Measurements from ENCODE around the gene MYH9.

- TF ChIP-seq, protein P1, sequence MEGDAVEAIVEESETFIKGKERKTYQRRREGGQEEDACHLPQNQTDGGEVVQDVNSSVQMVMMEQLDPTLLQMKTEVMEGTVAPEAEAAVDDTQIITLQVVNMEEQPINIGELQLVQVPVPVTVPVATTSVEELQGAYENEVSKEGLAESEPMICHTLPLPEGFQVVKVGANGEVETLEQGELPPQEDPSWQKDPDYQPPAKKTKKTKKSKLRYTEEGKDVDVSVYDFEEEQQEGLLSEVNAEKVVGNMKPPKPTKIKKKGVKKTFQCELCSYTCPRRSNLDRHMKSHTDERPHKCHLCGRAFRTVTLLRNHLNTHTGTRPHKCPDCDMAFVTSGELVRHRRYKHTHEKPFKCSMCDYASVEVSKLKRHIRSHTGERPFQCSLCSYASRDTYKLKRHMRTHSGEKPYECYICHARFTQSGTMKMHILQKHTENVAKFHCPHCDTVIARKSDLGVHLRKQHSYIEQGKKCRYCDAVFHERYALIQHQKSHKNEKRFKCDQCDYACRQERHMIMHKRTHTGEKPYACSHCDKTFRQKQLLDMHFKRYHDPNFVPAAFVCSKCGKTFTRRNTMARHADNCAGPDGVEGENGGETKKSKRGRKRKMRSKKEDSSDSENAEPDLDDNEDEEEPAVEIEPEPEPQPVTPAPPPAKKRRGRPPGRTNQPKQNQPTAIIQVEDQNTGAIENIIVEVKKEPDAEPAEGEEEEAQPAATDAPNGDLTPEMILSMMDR (conservative IDR thresholded peaks at IDR 0.05; ENCODE audit: low read depth in 2 of 2), result no peak
- TF ChIP-seq EZH2 (IDR thresholded peaks at IDR 0.05; ENCODE audit: low read depth, unreplicated experiment), result no peak
- TF ChIP-seq CREB1 (CRISPR knock-in tag; IDR thresholded peaks at IDR 0.05; ENCODE audit: low read depth), result no peak
- no peak for TF ChIP-seq POLR2AphosphoS5 (IDR thresholded peaks at IDR 0.05; ENCODE audit: low read depth)
- TF ChIP-seq EZH2phosphoT487 (IDR thresholded peaks at IDR 0.05; ENCODE audit: unreplicated experiment), result no peak
- TF ChIP-seq NANOG (IDR thresholded peaks at IDR 0.05; ENCODE audit: borderline replicate concordance), result no peak
- no peak for TF ChIP-seq JUNB (IDR thresholded peaks at IDR 0.05; ENCODE audit: unreplicated experiment)
- TF ChIP-seq REST (IDR thresholded peaks at IDR 0.05; ENCODE audit: unreplicated experiment), result no peak
- TF ChIP-seq, protein P2, sequence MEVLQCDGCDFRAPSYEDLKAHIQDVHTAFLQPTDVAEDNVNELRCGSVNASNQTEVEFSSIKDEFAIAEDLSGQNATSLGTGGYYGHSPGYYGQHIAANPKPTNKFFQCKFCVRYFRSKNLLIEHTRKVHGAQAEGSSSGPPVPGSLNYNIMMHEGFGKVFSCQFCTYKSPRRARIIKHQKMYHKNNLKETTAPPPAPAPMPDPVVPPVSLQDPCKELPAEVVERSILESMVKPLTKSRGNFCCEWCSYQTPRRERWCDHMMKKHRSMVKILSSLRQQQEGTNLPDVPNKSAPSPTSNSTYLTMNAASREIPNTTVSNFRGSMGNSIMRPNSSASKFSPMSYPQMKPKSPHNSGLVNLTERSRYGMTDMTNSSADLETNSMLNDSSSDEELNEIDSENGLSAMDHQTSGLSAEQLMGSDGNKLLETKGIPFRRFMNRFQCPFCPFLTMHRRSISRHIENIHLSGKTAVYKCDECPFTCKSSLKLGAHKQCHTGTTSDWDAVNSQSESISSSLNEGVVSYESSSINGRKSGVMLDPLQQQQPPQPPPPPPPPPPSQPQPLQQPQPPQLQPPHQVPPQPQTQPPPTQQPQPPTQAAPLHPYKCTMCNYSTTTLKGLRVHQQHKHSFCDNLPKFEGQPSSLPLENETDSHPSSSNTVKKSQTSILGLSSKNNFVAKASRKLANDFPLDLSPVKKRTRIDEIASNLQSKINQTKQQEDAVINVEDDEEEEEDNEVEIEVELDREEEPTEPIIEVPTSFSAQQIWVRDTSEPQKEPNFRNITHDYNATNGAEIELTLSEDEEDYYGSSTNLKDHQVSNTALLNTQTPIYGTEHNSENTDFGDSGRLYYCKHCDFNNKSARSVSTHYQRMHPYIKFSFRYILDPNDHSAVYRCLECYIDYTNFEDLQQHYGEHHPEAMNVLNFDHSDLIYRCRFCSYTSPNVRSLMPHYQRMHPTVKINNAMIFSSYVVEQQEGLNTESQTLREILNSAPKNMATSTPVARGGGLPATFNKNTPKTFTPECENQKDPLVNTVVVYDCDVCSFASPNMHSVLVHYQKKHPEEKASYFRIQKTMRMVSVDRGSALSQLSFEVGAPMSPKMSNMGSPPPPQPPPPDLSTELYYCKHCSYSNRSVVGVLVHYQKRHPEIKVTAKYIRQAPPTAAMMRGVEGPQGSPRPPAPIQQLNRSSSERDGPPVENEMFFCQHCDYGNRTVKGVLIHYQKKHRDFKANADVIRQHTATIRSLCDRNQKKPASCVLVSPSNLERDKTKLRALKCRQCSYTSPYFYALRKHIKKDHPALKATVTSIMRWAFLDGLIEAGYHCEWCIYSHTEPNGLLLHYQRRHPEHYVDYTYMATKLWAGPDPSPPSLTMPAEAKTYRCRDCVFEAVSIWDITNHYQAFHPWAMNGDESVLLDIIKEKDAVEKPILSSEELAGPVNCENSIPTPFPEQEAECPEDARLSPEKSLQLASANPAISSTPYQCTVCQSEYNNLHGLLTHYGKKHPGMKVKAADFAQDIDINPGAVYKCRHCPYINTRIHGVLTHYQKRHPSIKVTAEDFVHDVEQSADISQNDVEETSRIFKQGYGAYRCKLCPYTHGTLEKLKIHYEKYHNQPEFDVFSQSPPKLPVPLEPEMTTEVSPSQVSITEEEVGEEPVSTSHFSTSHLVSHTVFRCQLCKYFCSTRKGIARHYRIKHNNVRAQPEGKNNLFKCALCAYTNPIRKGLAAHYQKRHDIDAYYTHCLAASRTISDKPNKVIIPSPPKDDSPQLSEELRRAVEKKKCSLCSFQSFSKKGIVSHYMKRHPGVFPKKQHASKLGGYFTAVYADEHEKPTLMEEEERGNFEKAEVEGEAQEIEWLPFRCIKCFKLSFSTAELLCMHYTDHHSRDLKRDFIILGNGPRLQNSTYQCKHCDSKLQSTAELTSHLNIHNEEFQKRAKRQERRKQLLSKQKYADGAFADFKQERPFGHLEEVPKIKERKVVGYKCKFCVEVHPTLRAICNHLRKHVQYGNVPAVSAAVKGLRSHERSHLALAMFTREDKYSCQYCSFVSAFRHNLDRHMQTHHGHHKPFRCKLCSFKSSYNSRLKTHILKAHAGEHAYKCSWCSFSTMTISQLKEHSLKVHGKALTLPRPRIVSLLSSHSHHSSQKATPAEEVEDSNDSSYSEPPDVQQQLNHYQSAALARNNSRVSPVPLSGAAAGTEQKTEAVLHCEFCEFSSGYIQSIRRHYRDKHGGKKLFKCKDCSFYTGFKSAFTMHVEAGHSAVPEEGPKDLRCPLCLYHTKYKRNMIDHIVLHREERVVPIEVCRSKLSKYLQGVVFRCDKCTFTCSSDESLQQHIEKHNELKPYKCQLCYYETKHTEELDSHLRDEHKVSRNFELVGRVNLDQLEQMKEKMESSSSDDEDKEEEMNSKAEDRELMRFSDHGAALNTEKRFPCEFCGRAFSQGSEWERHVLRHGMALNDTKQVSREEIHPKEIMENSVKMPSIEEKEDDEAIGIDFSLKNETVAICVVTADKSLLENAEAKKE (CRISPR knock-in tag; IDR thresholded peaks at IDR 0.05), result no peak
- no peak for TF ChIP-seq ZNF331 (CRISPR knock-in tag; IDR thresholded peaks at IDR 0.05; ENCODE audit: low read depth)
- TF ChIP-seq STAT1 (IDR thresholded peaks at IDR 0.05; ENCODE audit: unreplicated experiment), result no peak
These were observed 25.4 kb upstream of the MYH9 start for GRCh38 chr22:36413022-36413775.
